Measurements from ENCODE around the gene COX6A1.

GRCh38 chr12:120488057-120488640, 50.2 kb downstream of the COX6A1 start:
- TF ChIP-seq CTCF (conservative IDR thresholded peaks at IDR 0.05; ENCODE audit: low read depth in 2 of 2): no peak
- TF ChIP-seq EZH2 (IDR thresholded peaks at IDR 0.05; ENCODE audit: low read depth, unreplicated experiment): no peak
- no peak for TF ChIP-seq EZH2phosphoT487 (IDR thresholded peaks at IDR 0.05; ENCODE audit: unreplicated experiment)
- no peak for TF ChIP-seq JUNB (IDR thresholded peaks at IDR 0.05; ENCODE audit: unreplicated experiment)
- no peak for TF ChIP-seq ZNF462 (CRISPR knock-in tag; IDR thresholded peaks at IDR 0.05)
- no peak for TF ChIP-seq REST (IDR thresholded peaks at IDR 0.05; ENCODE audit: unreplicated experiment)
- TF ChIP-seq CREB1 (CRISPR knock-in tag; IDR thresholded peaks at IDR 0.05; ENCODE audit: low read depth): no peak
- no peak for TF ChIP-seq POLR2AphosphoS5 (IDR thresholded peaks at IDR 0.05; ENCODE audit: low read depth)
- TF ChIP-seq ZNF114 (CRISPR knock-in tag; IDR thresholded peaks at IDR 0.05): no peak
- no peak for TF ChIP-seq STAT1 (IDR thresholded peaks at IDR 0.05; ENCODE audit: unreplicated experiment)
- no peak for TF ChIP-seq ETS1 (IDR thresholded peaks at IDR 0.05)
- no peak for TF ChIP-seq NANOG (IDR thresholded peaks at IDR 0.05; ENCODE audit: borderline replicate concordance)
- no peak for TF ChIP-seq ZNF331 (CRISPR knock-in tag; IDR thresholded peaks at IDR 0.05; ENCODE audit: low read depth)
